GM10248 (cell line): ENCODE results near the gene CD300LB.
A peak's percentile ranks its signal among the peaks of the same experiment; 100 is the strongest.
"Not testable (repeated sequence)": the region's sequence is repeated elsewhere in the genome, so short reads cannot be mapped to it uniquely, and the experiment has no call there.

Experiments
- CTCF ChIA-PET: fragments of 300-600 bp; sonication (Branson Sonifier 250); formaldehyde crosslinking; extraction: SDS; loops from one replicate; lab custom pipeline; 2021; ENCODE audit warnings: antibody characterized with exemption; lab: Yijun Ruan, JAX
- POLR2A ChIA-PET: fragments of 350-650 bp; sonication (Branson Sonifier 250); formaldehyde crosslinking; extraction: SDS; loops from one replicate; lab custom pipeline; 2020; ENCODE audit warnings: antibody characterized with exemption; lab: Yijun Ruan, JAX
- DNase-seq: peaks from one replicate; pipeline ENCODE4 v3.0.0; 2012; ENCODE audit errors: extremely low spot score
- CTCF ChIP-seq: IDR thresholded peaks from 2 replicates; pipeline ENCODE4 v1.5.1; 2012; ENCODE audit warnings: mild to moderate bottlenecking, low read depth; ENCODE audit errors: extremely low read depth, missing control alignments, control extremely low read depth

CD300LB gene

GRCh38 chr17:74520016-74520434, 11.2 kb downstream of the CD300LB start:
- POLR2A ChIA-PET, result no interaction called here
- no peak for TF ChIP-seq CTCF
- CTCF ChIA-PET, result interaction anchor here (0.8 to 1.6 kb wide), 5 partner anchors 10 to 82 kb away, joined by 3 to 6 read pairs (median 3); no protein-coding TSS in a partner anchor
- DNase-seq, result peak; percentile 33

GRCh38 chr17:74518413-74518981, 12.8 kb downstream of the CD300LB start:
- DNase-seq, POLR2A ChIA-PET: not testable (repeated sequence)
- CTCF ChIA-PET, result interaction anchor here (1.6 kb wide), 1 partner anchor 61 kb away, joined by 4 read pairs; no protein-coding TSS in a partner anchor

- DNase-seq, result no peak
- ChIA-PET CTCF (interaction anchor here (1.7 to 2.1 kb wide), 2 partner anchors 16 to 137 kb away, joined by 5 to 6 read pairs; no protein-coding TSS in a partner anchor), POLR2A (no interaction called here)
- TF ChIP-seq CTCF, result no peak
Measured at GRCh38 chr17:74516561-74517328, 14.5 kb downstream of the CD300LB start.

- no peak for TF ChIP-seq CTCF
- POLR2A ChIA-PET, result no interaction called here
- no peak for DNase-seq
- CTCF ChIA-PET, result interaction anchor here (0.6 to 2.1 kb wide), 3 partner anchors 12 to 136 kb away, joined by 3 to 6 read pairs (median 5); no protein-coding TSS in a partner anchor
Measured at GRCh38 chr17:74515941-74516340, 15.3 kb downstream of the CD300LB start.

GRCh38 chr17:74514632-74515334, 16.5 kb downstream of the CD300LB start:
- ChIA-PET CTCF (interaction anchor here (0.9 to 2.1 kb wide), 3 partner anchors 12 to 135 kb away, joined by 3 to 6 read pairs (median 5); no protein-coding TSS in a partner anchor), POLR2A (no interaction called here)
- DNase-seq, result peak; percentile 13
- TF ChIP-seq CTCF, result no peak

- TF ChIP-seq CTCF, result no peak
- CTCF ChIA-PET, result interaction anchor here (1.7 to 3.0 kb wide), 3 partner anchors 26 to 135 kb away, joined by 4 to 13 read pairs (median 7); no protein-coding TSS in a partner anchor
- DNase-seq, result peak; percentile 18
- POLR2A ChIA-PET, result no interaction called here
Measured at GRCh38 chr17:74513987-74514631, 17.2 kb downstream of the CD300LB start.
